Activated B cell treated with CpG ODN at 0.5 μM for 24 hours (primary cell): ENCODE measurements around the gene MEIS2. TPM values are rescaled to one million over a fixed set of nuclear protein-coding genes. Genes with fewer than 3 reads are reported as not detected.

ENCODE experiments used
- ATAC-seq: fragments of 200-7000 bp; cut with Tn5 transposase; one replicate; pipeline ENCODE4 v1.10.0; 2021; ENCODE audit warnings: low read depth, mild to moderate bottlenecking, moderate library complexity
- CTCF ChIA-PET: fragments of 350-600 bp; sonication (Branson Sonifier 250); formaldehyde crosslinking; loops from one replicate; lab custom pipeline; 2021; ENCODE audit warnings: antibody characterized with exemption; lab: Charles Lee
- POLR2A ChIA-PET: fragments of 350-600 bp; sonication (Branson Sonifier 250); formaldehyde crosslinking; loops from one replicate; lab custom pipeline; 2021; ENCODE audit warnings: antibody characterized with exemption; lab: Charles Lee
- DNase-seq: peaks from one replicate; pipeline ENCODE4 v3.0.0; 2022
- H3K27ac Mint-ChIP-seq: one replicate; pipeline ENCODE4 v1.8.0; 2020; ENCODE audit warnings: mixed read lengths
- H3K27me3 Mint-ChIP-seq: one replicate; pipeline ENCODE4 v1.8.0; 2021; ENCODE audit warnings: mixed read lengths
- H3K36me3 Mint-ChIP-seq: one replicate; pipeline ENCODE4 v1.8.0; 2021; ENCODE audit warnings: low read depth, mixed read lengths
- H3K4me1 Mint-ChIP-seq: one replicate; pipeline ENCODE4 v1.8.0; 2021; ENCODE audit warnings: mixed read lengths
- H3K4me3 Mint-ChIP-seq: one replicate; pipeline ENCODE4 v1.8.0; 2020; ENCODE audit warnings: mild to moderate bottlenecking, mixed read lengths
- H3K9me3 Mint-ChIP-seq: one replicate; pipeline ENCODE4 v1.8.0; 2020; ENCODE audit warnings: mixed read lengths
- CTCF ChIP-seq: fragments of 200-600 bp; IDR thresholded peaks from one replicate; pipeline ENCODE4 v1.8.0; 2022; ENCODE audit warnings: antibody characterized with exemption, mild to moderate bottlenecking
- intact Hi-C: fragments of 100-400 bp; cut with micrococcal nuclease; formaldehyde crosslinking; loops from one replicate; pipeline ENCODE4 v1.15.1; 2024
- total RNA-seq: library from RNA; stranded (reverse); gene quantifications from 2 replicates; pipeline ENCODE4 v1.2.3, GENCODE V29; 2022

Gene MEIS2
- total RNA-seq, 1 donor from 2014 or later: 0.24 TPM

GRCh38 chr15:37038716-37039106 is 61.6 kb downstream of the MEIS2 start:
- no peak overlapping the region for H3K27ac Mint-ChIP-seq
- H3K4me1 Mint-ChIP-seq: no peaks in the 10 kb centered on the region
- POLR2A ChIA-PET: no interaction called here
- H3K9me3 Mint-ChIP-seq: no peaks in the 10 kb centered on the region
- no peak for TF ChIP-seq CTCF
- no peak for ATAC-seq
- no peaks in the 10 kb centered on the region for H3K36me3 Mint-ChIP-seq
- H3K27me3 Mint-ChIP-seq: no peaks in the 10 kb centered on the region
- no peak overlapping the region for H3K4me3 Mint-ChIP-seq
- no peak for DNase-seq
- intact Hi-C loops: no loop called here
- CTCF ChIA-PET: no interaction called here

- intact Hi-C loops: no loop called here
- Mint-ChIP-seq H3K9me3 (no peaks in the 10 kb centered on the region), H3K4me1 (no peaks in the 10 kb centered on the region), H3K4me3 (no peak overlapping the region), H3K27ac (no peak overlapping the region), H3K27me3 (no peaks in the 10 kb centered on the region), H3K36me3 (no peaks in the 10 kb centered on the region)
- ChIA-PET CTCF (no interaction called here), POLR2A (no interaction called here)
- TF ChIP-seq CTCF: no peak
- ATAC-seq: no peak
- DNase-seq: no peak
Observed at GRCh38 chr15:37037850-37038715, 62.3 kb downstream of the MEIS2 start.

GRCh38 chr15:37037071-37037655 is 63.2 kb downstream of the MEIS2 start:
- ATAC-seq: no peak
- H3K27ac Mint-ChIP-seq: no peak overlapping the region
- H3K27me3 Mint-ChIP-seq: no peaks in the 10 kb centered on the region
- no peak for TF ChIP-seq CTCF
- intact Hi-C loops: no loop called here
- no peak for DNase-seq
- no peaks in the 10 kb centered on the region for H3K4me1 Mint-ChIP-seq
- ChIA-PET POLR2A (no interaction called here), CTCF (no interaction called here)
- H3K4me3 Mint-ChIP-seq: no peak overlapping the region
- no peaks in the 10 kb centered on the region for H3K9me3 Mint-ChIP-seq
- no peaks in the 10 kb centered on the region for H3K36me3 Mint-ChIP-seq

- no peak for TF ChIP-seq CTCF
- H3K36me3 Mint-ChIP-seq: no peaks in the 10 kb centered on the region
- ATAC-seq (no peak), DNase-seq (no peak)
- H3K4me3 Mint-ChIP-seq: no peak overlapping the region
- no peaks in the 10 kb centered on the region for H3K4me1 Mint-ChIP-seq
- CTCF ChIA-PET: no interaction called here
- intact Hi-C loops: no loop called here
- H3K27me3 Mint-ChIP-seq: no peaks in the 10 kb centered on the region
- POLR2A ChIA-PET: no interaction called here
- no peaks in the 10 kb centered on the region for H3K9me3 Mint-ChIP-seq
- H3K27ac Mint-ChIP-seq: no peak overlapping the region
Observed at GRCh38 chr15:37034835-37035748, 65.3 kb downstream of the MEIS2 start.

- H3K9me3 Mint-ChIP-seq: no peaks in the 10 kb centered on the region
- no peaks in the 10 kb centered on the region for H3K27me3 Mint-ChIP-seq
- intact Hi-C loops: no loop called here
- no peak for DNase-seq
- H3K27ac Mint-ChIP-seq: no peak overlapping the region
- ChIA-PET CTCF (no interaction called here), POLR2A (no interaction called here)
- H3K36me3 Mint-ChIP-seq: no peaks in the 10 kb centered on the region
- H3K4me1 Mint-ChIP-seq: no peaks in the 10 kb centered on the region
- TF ChIP-seq CTCF: no peak
- H3K4me3 Mint-ChIP-seq: no peak overlapping the region
- no peak for ATAC-seq
Observed at GRCh38 chr15:37034392-37034791, 66.0 kb downstream of the MEIS2 start.
